Liver (tissue), 9 donors: Measurements from ENCODE around the gene CTSH. TPM values are rescaled to one million over a fixed set of nuclear protein-coding genes. Genes with fewer than 3 reads are reported as not detected.

Experiments used
- DNase-seq: peaks from one replicate; pipeline ENCODE4 v3.0.0-alpha.2; 2017; ENCODE audit warnings: low spot score
- H3K27ac ChIP-seq, 2 donors: one replicate each; pipeline ENCODE4 v1.7.0; 2013; ENCODE audit warnings: inconsistent platforms in 2 of 2, low read length in 2 of 2, control low read depth in 1 of 2, low read depth in 1 of 2, mild to moderate bottlenecking in 1 of 2
- H3K27me3 ChIP-seq, 4 donors: one replicate each; pipeline versions ENCODE4 v1.6.1 to v1.7.0; 2013; ENCODE audit warnings: low read length in 3 of 4, inconsistent platforms in 1 of 4, mild to moderate bottlenecking in 1 of 4, moderate library complexity in 1 of 4; ENCODE audit not compliant: control insufficient read depth in 4 of 4, insufficient read depth in 4 of 4
- H3K36me3 ChIP-seq, 4 donors: one replicate each; pipeline versions ENCODE4 v1.6.1 to v1.7.0; 2013; ENCODE audit warnings: low read length in 3 of 4, mild to moderate bottlenecking in 3 of 4, low read depth in 1 of 4, moderate library complexity in 1 of 4; ENCODE audit not compliant: control insufficient read depth in 4 of 4, insufficient read depth in 3 of 4
- H3K4me1 ChIP-seq, 4 donors: one replicate each; pipeline versions ENCODE4 v1.6.1 to v1.7.0; 2013; ENCODE audit warnings: low read length in 3 of 4, mild to moderate bottlenecking in 3 of 4, moderate library complexity in 1 of 4; ENCODE audit not compliant: control insufficient read depth in 4 of 4, insufficient read depth in 4 of 4
- H3K4me3 ChIP-seq, 3 donors: one replicate each; pipeline versions ENCODE4 v1.6.1 to v1.7.0; 2013; ENCODE audit warnings: low read length in 3 of 3, control low read depth in 1 of 3, low read depth in 1 of 3, mild to moderate bottlenecking in 1 of 3
- H3K9ac ChIP-seq, 2 donors: one replicate each; pipeline ENCODE4 v1.7.0; 2013; ENCODE audit warnings: low read length in 2 of 2, mild to moderate bottlenecking in 2 of 2, moderate library complexity in 2 of 2, control low read depth in 1 of 2, low read depth in 1 of 2
- H3K9me3 ChIP-seq, 4 donors: one replicate each; pipeline versions ENCODE4 v1.6.1 to v1.7.0; 2013; ENCODE audit warnings: low read length in 3 of 4; ENCODE audit not compliant: control insufficient read depth in 4 of 4
- ATF3 ChIP-seq: IDR thresholded peaks from 2 replicates; pipeline ENCODE4 v1.6.1; 2016; ENCODE audit warnings: antibody characterized with exemption
- CTCF ChIP-seq: fragments of 150-350 bp; IDR thresholded peaks from 2 replicates; pipeline ENCODE4 v1.5.1; 2017; ENCODE audit warnings: improper control_type of control experiment, low read depth, low read length; ENCODE audit not compliant: missing input control
- EGR1 ChIP-seq, 2 donors: IDR thresholded peaks; 2 replicates each; pipeline ENCODE4 v1.6.1; 2016 to 2018; ENCODE audit warnings: antibody characterized with exemption in 2 of 2, low read depth in 2 of 2
- FOXA1 ChIP-seq: IDR thresholded peaks from 2 replicates; pipeline ENCODE4 v1.6.1; 2016; ENCODE audit warnings: antibody characterized with exemption
- FOXA2 ChIP-seq: IDR thresholded peaks from 2 replicates; pipeline ENCODE4 v1.6.1; 2016; ENCODE audit warnings: antibody characterized with exemption
- HNF4A ChIP-seq, 2 donors: conservative IDR thresholded peaks; 2 replicates each; pipeline ENCODE4 v1.6.1; 2016; ENCODE audit warnings: antibody characterized with exemption in 2 of 2, mild to moderate bottlenecking in 2 of 2
- HNF4G ChIP-seq: IDR thresholded peaks from 2 replicates; pipeline ENCODE4 v1.6.1; 2016; ENCODE audit warnings: antibody characterized with exemption
- JUND ChIP-seq, 2 donors: IDR thresholded peaks; 2 replicates each; pipeline ENCODE4 v1.6.1; 2016; ENCODE audit warnings: antibody characterized with exemption in 2 of 2
- NR2F2 ChIP-seq: IDR thresholded peaks from 2 replicates; pipeline ENCODE4 v1.6.1; 2016; ENCODE audit warnings: antibody characterized with exemption
- RAD21 ChIP-seq, 2 donors: IDR thresholded peaks; 2 replicates each; pipeline ENCODE4 v1.6.1; 2016; ENCODE audit warnings: antibody characterized with exemption in 2 of 2, mild to moderate bottlenecking in 2 of 2
- REST ChIP-seq: IDR thresholded peaks from 2 replicates; pipeline ENCODE4 v1.6.1; 2016; ENCODE audit warnings: antibody characterized with exemption, mild to moderate bottlenecking
- RXRA ChIP-seq, 2 donors: IDR thresholded peaks; 2 replicates each; pipeline ENCODE4 v1.6.1; 2017 to 2018; ENCODE audit warnings: antibody characterized with exemption in 2 of 2, mild to moderate bottlenecking in 1 of 2
- SP1 ChIP-seq: IDR thresholded peaks from 2 replicates; pipeline ENCODE4 v1.6.1; 2018; ENCODE audit warnings: antibody characterized with exemption, mild to moderate bottlenecking
- YY1 ChIP-seq: IDR thresholded peaks from 2 replicates; pipeline ENCODE4 v1.6.1; 2016; ENCODE audit warnings: antibody characterized with exemption, mild to moderate bottlenecking
- WGBS: extraction: QIAGEN DNeasy Blood & Tissue Kit; methylation state at CpG from one replicate; pipeline ENCODE4 v1.1.7; 2013; 5-methylcytosine and 5-hydroxymethylcytosine counted together
- polyA plus RNA-seq, 2 donors: library from polyadenylated mRNA; stranded (reverse) in 1 of 2; unstranded in 1 of 2; fragments of 200-250 nt in 1 of 2; fragments of >200 nt in 1 of 2; fragmentation: Nextera tagmentation in 1 of 2; extraction: Ambion mirVana in 1 of 2; gene quantifications; one replicate each; pipeline versions ENCODE4 v1.2.1 to v1.2.3, GENCODE V29; 2013 to 2015
- total RNA-seq, 2 donors: library from RNA; depleted of rRNA; stranded (reverse); fragments of >200 nt; gene quantifications; one replicate each; pipeline ENCODE4 v1.2.3, GENCODE V29; 2014
- donor health status: healthy.
- donor health status: healthy.
- donor health status: healthy.
- donor health status: healthy.
- donor health status: healthy.

CTSH gene
- total and polyA plus RNA-seq, 4 donors, result 46.3 to 162 (median 95.8) TPM

- H3K27ac ChIP-seq, result no peak overlapping the region
- H3K27me3 ChIP-seq, result no peaks in the 10 kb centered on the region
- peaks cover 4 to 65% (median 62%) of the 10 kb centered on the region in 4 donors for H3K36me3 ChIP-seq
- H3K4me1 ChIP-seq, result peaks cover 0 to 19% (median 9%) of the 10 kb centered on the region in 4 donors
- no peaks in the 10 kb centered on the region for H3K9me3 ChIP-seq
- no peak overlapping the region for H3K9ac ChIP-seq
- 90% methylated on average over 4 of the region's 4 CpGs for WGBS
- DNase-seq, result no peak
- H3K4me3 ChIP-seq, result no peak overlapping the region
- TF ChIP-seq CTCF (no peak), SP1 (no peak), HNF4A (conservative IDR thresholded peaks at IDR 0.05) (no peak), RXRA (IDR thresholded peaks at IDR 0.05) (no peak), YY1 (no peak), FOXA2 (no peak), NR2F2 (no peak), FOXA1 (no peak), ATF3 (no peak)
Measured at GRCh38 chr15:78889000-78889399, 55.8 kb downstream of the CTSH start.

GRCh38 chr15:78881681-78882080 lies 63.2 kb downstream of the CTSH start:
- H3K27ac ChIP-seq, result peak overlapping the region; percentile 69 to 86
- no peak overlapping the region for H3K9ac ChIP-seq
- H3K36me3 ChIP-seq, result peaks cover 4 to 9% (median 6%) of the 10 kb centered on the region in 4 donors
- 40% methylated on average over 1 of the region's 1 CpG for WGBS
- TF ChIP-seq RAD21 (IDR thresholded peaks at IDR 0.05) (no peak), REST (no peak), JUND (IDR thresholded peaks at IDR 0.05) (no peak), HNF4G (no peak), FOXA1 (no peak), YY1 (no peak), CTCF (no peak), HNF4A (conservative IDR thresholded peaks at IDR 0.05) (peak in 1 of 2 donors; percentile 17), RXRA (IDR thresholded peaks at IDR 0.05) (peak in 1 of 2 donors; percentile 29), EGR1 (IDR thresholded peaks at IDR 0.05; ENCODE audit: low read depth in 2 of 2) (no peak)
- H3K4me1 ChIP-seq, result peaks cover 18 to 53% (median 52%) of the 10 kb centered on the region in 4 donors
- no peaks in the 10 kb centered on the region for H3K27me3 ChIP-seq
- H3K9me3 ChIP-seq, result no peaks in the 10 kb centered on the region
- H3K4me3 ChIP-seq, result no peak overlapping the region
- no peak for DNase-seq
